Breast epithelium (tissue), 4 donors: Measurements from ENCODE around the gene AGPAT3. TPM values are rescaled to one million over a fixed set of nuclear protein-coding genes. Genes with fewer than 3 reads are reported as not detected.

ENCODE experiments used
- DNase-seq, 2 donors: peaks; one replicate each; pipeline ENCODE4 v3.0.0-alpha.2; 2019; ENCODE audit warnings: low spot score in 2 of 2
- H3K27ac ChIP-seq, 2 donors: fragments of 200-600 bp; sonication (generic) in 1 of 2; one replicate each; pipeline ENCODE4 v1.5.1; 2016 to 2019; ENCODE audit warnings: mild to moderate bottlenecking in 1 of 2
- H3K27me3 ChIP-seq, 2 donors: fragments of 200-600 bp; sonication (generic) in 1 of 2; one replicate each; pipeline versions ENCODE4 v1.5.1 to v1.6.0; 2017 to 2019; ENCODE audit warnings: control low read depth in 1 of 2, mild to moderate bottlenecking in 1 of 2
- H3K36me3 ChIP-seq: fragments of 200-600 bp; one replicate; pipeline ENCODE4 v1.5.1; 2019
- H3K4me1 ChIP-seq, 2 donors: fragments of 200-600 bp; sonication (generic); one replicate each; pipeline ENCODE4 v1.5.1; 2016 to 2019; ENCODE audit warnings: control low read depth in 1 of 2
- H3K4me3 ChIP-seq, 3 donors: fragments of 200-600 bp; sonication (generic); 1 replicate in 2 of 3; 2 replicates in 1 of 3; pipeline ENCODE4 v1.5.1; 2016 to 2019; ENCODE audit warnings: mild to moderate bottlenecking in 3 of 3, moderate library complexity in 2 of 3
- H3K9me3 ChIP-seq, 2 donors: fragments of 200-600 bp; sonication (generic) in 1 of 2; one replicate each; pipeline ENCODE4 v1.5.1; 2016 to 2019; ENCODE audit warnings: control low read depth in 1 of 2
- CTCF ChIP-seq, 3 donors: fragments of 450-650 bp; IDR thresholded peaks; one replicate each; pipeline ENCODE4 v1.5.1; 2016 to 2017; ENCODE audit warnings: antibody characterized with exemption in 3 of 3, mild to moderate bottlenecking in 3 of 3, moderate library complexity in 3 of 3
- POLR2A ChIP-seq: fragments of 450-650 bp; IDR thresholded peaks from one replicate; pipeline ENCODE4 v1.6.1; 2016; ENCODE audit warnings: antibody characterized with exemption, mild to moderate bottlenecking, moderate library complexity
- POLR2AphosphoS5 ChIP-seq, 3 donors: sonication (generic); formaldehyde crosslinking; IDR thresholded peaks; one replicate each; pipeline ENCODE4 v1.6.1; 2017; ENCODE audit warnings: antibody characterized with exemption in 3 of 3
- intact Hi-C: fragments of 100-400 bp; cut with DNase I; formaldehyde crosslinking; loops from one replicate; pipeline ENCODE4 v1.15.1; 2023; ENCODE audit warnings: low total_unique reads
- total RNA-seq, 3 donors: library from RNA; depleted of rRNA; stranded (reverse); fragments of >200 nt; gene quantifications; one replicate each; pipeline ENCODE4 v1.1.0, GENCODE V29; 2016

AGPAT3 gene
- total RNA-seq, 3 donors from 2014 or later = 27.2 to 35.8 (median 28.2) TPM

DNA sequence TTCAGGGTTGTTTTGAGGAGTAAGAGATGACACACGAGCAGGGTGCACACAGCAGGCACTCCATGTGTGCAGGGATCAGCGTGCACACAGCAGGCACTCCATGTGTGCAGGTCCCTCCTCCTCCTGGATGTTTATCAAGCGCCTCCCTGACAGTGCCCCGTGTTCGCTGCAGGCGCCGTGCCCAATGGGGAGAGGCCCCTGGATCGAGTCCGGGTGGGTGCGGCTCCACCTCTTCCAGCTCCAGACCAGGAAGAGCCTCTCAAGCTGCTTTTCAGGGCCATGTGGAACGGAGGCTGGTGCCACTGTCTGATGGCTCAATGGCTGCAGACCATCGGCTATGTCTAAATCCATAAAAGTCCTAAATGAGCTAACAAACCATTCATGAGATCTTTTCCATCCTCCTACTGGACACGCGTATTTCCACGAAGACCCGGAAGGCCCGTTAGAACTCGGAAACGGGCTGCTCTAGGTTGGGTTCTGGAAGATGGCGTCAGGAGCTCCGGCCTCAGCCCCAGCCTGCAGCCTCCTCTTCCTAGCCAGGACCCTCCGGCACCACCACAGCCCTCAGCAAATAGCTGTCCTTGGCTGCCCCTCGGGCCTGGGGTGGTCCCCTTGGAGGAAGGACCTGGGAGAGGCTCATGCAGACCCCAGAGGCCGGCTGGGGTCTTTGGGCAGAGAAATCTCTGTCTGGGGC lies 39.6 kb upstream of the AGPAT3 start:
- peaks cover 0 to 7% of the 10 kb centered on the region in 2 donors for H3K27me3 ChIP-seq
- no peaks in the 10 kb centered on the region for H3K4me1 ChIP-seq
- TF ChIP-seq CTCF (IDR thresholded peaks at IDR 0.05) = no peak
- no peak for TF ChIP-seq POLR2A
- no peak for TF ChIP-seq POLR2AphosphoS5 (IDR thresholded peaks at IDR 0.05)
- H3K9me3 ChIP-seq = no peaks in the 10 kb centered on the region
- no peak overlapping the region for H3K27ac ChIP-seq
- intact Hi-C loops = no loop called here
- no peaks in the 10 kb centered on the region for H3K36me3 ChIP-seq
- no peak for DNase-seq
- H3K4me3 ChIP-seq = no peak overlapping the region

DNA sequence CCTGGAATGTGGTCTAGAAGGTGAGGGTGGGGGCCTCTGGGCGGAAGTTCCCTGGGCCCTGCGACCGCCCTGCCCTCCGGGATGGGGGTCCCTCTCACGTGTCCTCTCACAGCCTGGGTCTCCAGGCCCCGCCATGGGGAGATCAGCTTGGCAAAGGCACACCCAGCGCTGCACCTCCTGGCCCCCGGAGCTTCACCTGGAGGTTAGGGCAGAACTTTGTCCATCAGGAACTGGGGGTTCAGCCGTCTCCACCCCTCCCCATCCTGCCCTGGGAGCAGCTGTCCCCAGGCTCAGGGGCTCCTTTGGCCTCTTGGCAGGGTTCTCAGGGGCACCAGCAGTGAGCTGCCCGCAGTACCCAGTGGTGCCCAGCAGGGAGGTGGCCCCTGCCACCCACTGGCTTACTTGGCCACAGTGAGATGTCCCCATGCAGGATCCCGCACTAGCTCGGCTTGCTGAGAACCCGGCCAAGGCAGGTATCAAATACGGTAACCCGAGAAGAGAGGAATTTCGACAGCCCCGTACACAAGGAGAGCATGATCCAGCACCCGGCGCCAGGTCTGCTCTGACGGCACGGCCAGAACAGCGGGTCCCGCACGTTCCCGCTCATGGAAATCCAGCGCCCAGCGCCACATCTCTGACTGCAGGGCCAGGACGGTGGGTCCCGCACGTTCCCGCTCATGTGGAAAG lies 38.9 kb upstream of the AGPAT3 start:
- Histone ChIP-seq H3K27ac (no peak overlapping the region), H3K27me3 (peaks cover 0 to 9% of the 10 kb centered on the region in 2 donors), H3K4me1 (no peaks in the 10 kb centered on the region), H3K9me3 (no peaks in the 10 kb centered on the region), H3K4me3 (no peak overlapping the region), H3K36me3 (no peaks in the 10 kb centered on the region)
- no peak for TF ChIP-seq POLR2A
- no peak for TF ChIP-seq POLR2AphosphoS5 (IDR thresholded peaks at IDR 0.05)
- no peak for TF ChIP-seq CTCF (IDR thresholded peaks at IDR 0.05)
- DNase-seq = no peak
- intact Hi-C loops = no loop called here

GRCh38 chr21:43826623-43826974 lies 38.4 kb upstream of the AGPAT3 start:
- DNase-seq = no peak
- Histone ChIP-seq H3K36me3 (no peaks in the 10 kb centered on the region), H3K27me3 (peaks cover 0 to 12% of the 10 kb centered on the region in 2 donors), H3K4me3 (no peak overlapping the region), H3K27ac (no peak overlapping the region), H3K4me1 (no peaks in the 10 kb centered on the region), H3K9me3 (no peaks in the 10 kb centered on the region)
- intact Hi-C loops = no loop called here
- no peak for TF ChIP-seq CTCF (IDR thresholded peaks at IDR 0.05)
- TF ChIP-seq POLR2A = no peak
- TF ChIP-seq POLR2AphosphoS5 (IDR thresholded peaks at IDR 0.05) = no peak

- intact Hi-C loops = no loop called here
- Histone ChIP-seq H3K9me3 (no peaks in the 10 kb centered on the region), H3K36me3 (no peaks in the 10 kb centered on the region), H3K4me1 (no peaks in the 10 kb centered on the region), H3K4me3 (no peak overlapping the region), H3K27me3 (peaks cover 0 to 14% of the 10 kb centered on the region in 2 donors), H3K27ac (no peak overlapping the region)
- no peak for DNase-seq
- TF ChIP-seq POLR2A (no peak), POLR2AphosphoS5 (IDR thresholded peaks at IDR 0.05) (no peak), CTCF (IDR thresholded peaks at IDR 0.05) (no peak)
Observed at GRCh38 chr21:43827015-43827611, 37.9 kb upstream of the AGPAT3 start.

DNA sequence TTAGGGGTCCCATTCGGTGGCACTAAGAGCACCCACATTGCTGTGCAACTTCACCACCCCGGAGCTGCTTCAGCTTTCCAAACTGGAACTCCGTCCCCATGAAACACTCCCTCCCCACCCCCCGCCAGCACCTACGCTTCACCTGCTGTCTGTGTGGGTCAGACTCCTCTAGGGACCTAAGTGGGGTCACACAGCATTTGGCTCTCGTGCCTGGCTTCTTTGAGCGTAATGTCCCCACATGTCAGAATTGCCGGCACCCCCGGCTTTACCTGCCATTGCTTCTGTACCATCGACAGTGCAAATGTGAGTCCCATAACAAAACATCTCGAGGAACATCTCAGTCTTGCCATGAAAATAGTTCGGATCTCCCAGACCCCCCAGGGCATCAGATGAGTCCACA lies 35.9 kb upstream of the AGPAT3 start:
- peaks cover 0 to 21% of the 10 kb centered on the region in 2 donors for H3K27me3 ChIP-seq
- TF ChIP-seq POLR2A (no peak), POLR2AphosphoS5 (IDR thresholded peaks at IDR 0.05) (no peak), CTCF (IDR thresholded peaks at IDR 0.05) (no peak)
- no peaks in the 10 kb centered on the region for H3K9me3 ChIP-seq

More for the DNA sequence above, 35.9 kb upstream of the AGPAT3 start:
- no peaks in the 10 kb centered on the region for H3K4me1 ChIP-seq
- no peaks in the 10 kb centered on the region for H3K36me3 ChIP-seq
- DNase-seq = no peak
- no peak overlapping the region for H3K4me3 ChIP-seq
- intact Hi-C loops = no loop called here
- no peak overlapping the region for H3K27ac ChIP-seq
